GM19467 (cell line): ENCODE results near the gene METTL15.
A peak's percentile ranks its signal among the peaks of the same experiment; 100 is the strongest.
"Not testable (repeated sequence)": the region's sequence is repeated elsewhere in the genome, so short reads cannot be mapped to it uniquely, and the experiment has no call there.

Experiments used
- ATAC-seq: cut with Tn5 transposase; IDR thresholded peaks from one replicate; pipeline ENCODE4 v1.9.1; 2021; ENCODE audit warnings: mild to moderate bottlenecking, moderate library complexity; ENCODE audit not compliant: unreplicated experiment

The METTL15 gene

DNA sequence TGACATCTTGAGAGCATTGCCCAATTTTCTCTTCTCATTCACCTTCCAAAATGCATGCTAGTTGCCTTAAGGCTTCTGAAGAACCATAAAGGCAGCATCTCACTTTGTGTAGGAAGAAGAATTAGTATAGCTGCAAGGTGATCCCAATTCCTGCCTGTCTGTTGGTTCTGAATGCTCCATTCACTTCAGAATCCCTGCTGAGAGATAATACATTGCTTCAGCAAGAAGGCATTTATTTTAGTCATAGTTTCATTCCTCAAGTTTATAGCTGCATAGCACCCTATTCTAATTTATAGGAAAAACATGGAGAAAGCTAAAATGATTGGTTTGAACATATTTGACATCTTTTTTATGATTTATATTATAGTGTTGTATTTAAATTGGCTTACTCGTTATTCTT, 181.3 kb downstream of the METTL15 start:
- ATAC-seq = no peak

- ATAC-seq = not testable (repeated sequence)
Measured at GRCh38 chr11:28290995-28291394, 182.8 kb downstream of the METTL15 start.

GRCh38 chr11:28296426-28296825, 188.2 kb downstream of the METTL15 start:
- peak; percentile 97 for ATAC-seq

DNA sequence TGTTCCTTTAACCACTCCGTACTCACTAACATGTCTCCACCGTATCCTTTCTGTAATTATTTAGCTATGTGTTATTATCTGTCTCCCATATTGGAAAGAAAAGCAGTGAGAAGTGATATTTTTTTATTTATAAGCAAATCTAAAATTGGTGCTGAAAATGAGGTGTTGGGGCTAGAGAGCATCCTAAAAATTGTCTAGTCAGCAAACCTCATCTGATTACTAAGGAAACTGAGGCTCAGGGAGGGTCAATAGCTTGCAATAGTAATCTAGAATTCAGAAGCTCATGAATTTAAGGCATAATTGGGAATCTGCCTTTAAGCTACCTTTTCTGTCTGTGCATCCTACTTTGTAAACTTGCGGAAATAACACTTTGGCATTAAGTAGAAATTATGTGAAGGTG, 190.0 kb downstream of the METTL15 start:
- no peak for ATAC-seq

- ATAC-seq = no peak
Measured at GRCh38 chr11:28303477-28304191, 195.4 kb downstream of the METTL15 start.

GRCh38 chr11:28315440-28315839, 207.3 kb downstream of the METTL15 start:
- no peak for ATAC-seq

DNA sequence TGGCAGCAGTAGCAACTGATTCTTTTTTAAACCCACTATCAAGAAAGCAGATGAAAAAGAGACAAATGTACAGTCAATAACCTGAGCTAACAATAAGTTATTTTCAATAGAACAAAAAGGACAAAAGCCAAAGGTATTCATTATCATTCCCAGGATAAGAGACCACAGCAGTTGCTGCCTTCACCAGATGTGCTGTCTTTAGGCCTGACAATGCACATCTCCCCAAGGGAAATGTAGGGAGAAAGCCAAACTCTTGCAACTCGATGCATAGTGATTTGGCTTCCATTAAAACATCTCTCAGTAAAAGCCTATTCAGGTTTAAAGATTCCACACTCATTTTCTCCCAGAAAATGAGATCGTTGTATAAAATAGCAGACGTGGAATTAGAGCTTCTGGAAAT, 210.7 kb downstream of the METTL15 start:
- no peak for ATAC-seq

DNA sequence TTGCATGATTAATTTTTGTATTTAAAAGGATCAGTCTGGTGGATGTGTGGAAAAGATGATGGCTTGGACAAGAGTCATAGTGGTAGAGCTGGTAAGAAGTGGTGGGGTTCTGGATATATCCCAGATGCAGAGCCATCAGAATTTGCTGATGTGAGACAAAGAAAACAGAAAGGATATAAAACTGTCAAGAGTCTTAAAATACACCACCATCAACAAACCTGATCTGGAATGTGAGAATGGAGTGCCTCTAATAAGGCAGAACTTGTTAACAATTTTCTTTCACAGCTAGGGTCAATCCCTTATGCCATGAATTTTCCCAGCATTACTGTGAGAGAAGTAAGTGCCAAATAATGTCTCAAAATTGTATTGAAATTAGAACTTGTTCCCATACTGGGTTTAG, 215.4 kb downstream of the METTL15 start:
- ATAC-seq = no peak

DNA sequence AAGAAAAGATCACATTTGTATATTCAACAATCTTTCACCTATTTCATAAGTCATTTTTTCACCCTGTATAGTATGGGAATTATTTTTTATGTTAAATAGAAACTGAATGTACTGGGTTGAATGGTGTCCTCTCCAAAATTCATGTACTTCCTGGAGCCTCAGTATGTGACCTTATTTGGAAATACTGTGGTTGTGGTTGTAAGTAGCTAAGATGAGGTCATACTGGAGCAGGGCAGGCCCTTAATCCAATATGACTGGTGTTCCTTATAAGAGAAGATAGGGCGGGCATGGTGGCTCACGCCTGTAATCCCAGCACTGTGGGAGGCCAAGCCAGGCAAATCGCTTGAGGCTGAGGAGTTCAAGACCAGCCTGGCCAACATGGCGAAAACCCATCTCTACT, 224.2 kb downstream of the METTL15 start:
- ATAC-seq = not testable (repeated sequence)

DNA sequence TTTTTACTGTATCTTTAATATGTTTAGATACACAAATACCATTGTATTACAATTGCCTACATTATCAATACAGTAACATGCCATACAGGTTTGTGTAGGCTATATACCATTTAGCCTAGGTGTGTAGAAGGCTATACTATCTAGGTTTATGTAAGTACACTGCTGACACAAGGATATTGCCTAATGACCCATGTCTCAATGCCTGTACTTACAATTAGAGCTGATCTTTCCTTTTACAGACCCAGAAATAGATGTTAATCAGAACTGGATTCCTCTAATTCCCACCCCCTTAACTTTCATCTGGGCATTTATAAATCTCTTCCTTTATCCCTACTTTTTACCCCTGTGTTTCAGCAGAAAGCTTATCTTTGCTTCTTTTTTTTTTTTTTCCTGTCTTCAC, 229.5 kb downstream of the METTL15 start:
- ATAC-seq = no peak

DNA sequence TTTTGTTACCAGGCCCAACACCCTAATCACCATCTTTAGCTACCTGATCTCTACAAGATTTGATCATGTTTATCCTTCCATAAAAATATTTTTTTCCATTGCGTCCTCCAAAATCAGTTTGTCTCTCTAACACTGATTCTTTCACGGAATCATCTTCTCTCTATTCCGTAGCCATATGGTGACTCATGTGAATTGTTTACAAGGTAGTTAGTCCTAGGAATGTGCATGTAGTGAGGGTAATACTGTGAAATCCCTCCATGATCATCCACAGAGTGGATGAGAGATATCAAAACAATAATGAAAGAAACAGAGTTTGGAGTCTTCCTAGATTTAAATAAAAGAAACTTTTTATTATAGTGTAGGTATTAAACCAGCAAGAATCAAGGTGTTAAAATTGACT, 230.2 kb downstream of the METTL15 start:
- ATAC-seq = no peak

- ATAC-seq = no peak
Measured at GRCh38 chr11:28339488-28339887, 231.3 kb downstream of the METTL15 start.

DNA sequence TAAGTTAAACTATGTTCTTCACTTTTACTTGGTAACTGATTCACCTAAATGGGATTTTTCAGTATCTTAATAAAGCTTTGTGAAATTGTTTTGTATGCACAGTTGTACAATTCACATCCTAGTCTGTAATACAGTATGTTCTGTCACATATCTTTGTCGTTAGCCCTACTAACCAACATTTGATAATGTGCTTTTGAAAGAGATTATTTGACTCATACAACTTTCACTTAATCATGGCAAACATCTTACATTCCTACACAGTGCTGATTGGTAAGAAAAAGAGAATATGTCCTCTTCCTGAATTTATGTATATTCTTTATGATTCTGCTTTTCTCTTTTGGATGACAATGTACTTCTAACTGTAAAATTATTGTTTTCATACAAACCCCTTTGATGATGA, 234.5 kb downstream of the METTL15 start:
- no peak for ATAC-seq

GRCh38 chr11:28343304-28344233, 235.4 kb downstream of the METTL15 start:
- ATAC-seq = no peak

DNA sequence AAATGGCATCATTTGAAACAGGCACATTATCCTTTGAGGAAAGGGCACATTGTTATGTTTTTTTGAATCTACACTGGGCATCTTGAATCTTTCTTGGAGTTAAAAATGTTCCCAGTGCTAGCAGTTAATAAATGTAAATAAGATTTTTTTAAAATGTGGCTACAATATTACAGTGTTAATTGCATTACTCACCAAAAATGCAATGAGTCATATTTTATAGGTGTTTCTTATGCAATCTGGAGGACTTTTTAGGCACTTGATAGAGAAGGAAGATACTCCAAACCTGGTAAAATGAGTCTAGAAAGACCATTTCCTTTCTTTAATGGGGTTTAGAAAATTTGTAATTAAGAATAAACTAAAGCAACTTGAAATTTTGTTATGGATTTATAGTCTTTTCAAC, 238.0 kb downstream of the METTL15 start:
- ATAC-seq = no peak

- no peak for ATAC-seq
Measured at GRCh38 chr11:28346721-28347120, 238.5 kb downstream of the METTL15 start.

DNA sequence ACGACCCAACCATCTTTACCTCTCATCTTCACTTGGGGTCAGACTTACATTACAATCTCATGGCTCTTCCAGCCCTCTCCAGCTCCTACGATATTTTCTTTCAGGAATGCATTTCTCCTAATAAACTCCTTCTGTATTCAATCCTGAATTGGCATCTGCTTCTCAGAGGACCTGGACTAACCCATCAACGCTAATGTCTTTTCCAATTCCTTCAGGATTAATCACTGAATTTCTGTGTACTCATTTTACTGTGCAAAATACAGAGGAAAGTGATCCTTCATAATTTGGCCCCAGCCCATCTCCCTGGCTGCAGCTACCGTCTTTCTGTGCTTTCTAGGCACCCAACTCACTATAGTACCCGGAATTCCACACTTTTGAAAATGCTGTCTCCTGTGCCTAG, 239.2 kb downstream of the METTL15 start:
- no peak for ATAC-seq

GRCh38 chr11:28350216-28350615, 242.0 kb downstream of the METTL15 start:
- no peak for ATAC-seq

DNA sequence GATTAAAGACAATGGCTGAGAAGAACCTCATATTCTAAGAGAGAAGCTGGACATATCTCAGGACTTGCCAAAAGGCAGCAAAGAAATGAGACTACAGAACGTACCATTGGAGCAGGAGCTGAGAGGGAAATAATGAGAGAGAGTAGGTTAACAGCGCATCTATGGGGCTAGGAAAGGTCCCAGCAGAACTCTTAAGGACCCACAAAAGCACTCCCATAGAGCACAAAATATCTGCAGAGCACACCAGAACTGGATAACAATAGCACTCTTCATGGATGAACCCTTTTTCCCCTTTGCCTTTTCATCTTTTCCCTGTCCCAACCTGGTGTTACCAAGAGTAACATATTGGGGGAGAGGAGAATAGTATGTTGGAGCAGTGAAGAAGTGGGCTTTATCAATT, 245.8 kb downstream of the METTL15 start:
- ATAC-seq = no peak

- ATAC-seq = no peak
Measured at GRCh38 chr11:28366549-28367346, 258.6 kb downstream of the METTL15 start.

DNA sequence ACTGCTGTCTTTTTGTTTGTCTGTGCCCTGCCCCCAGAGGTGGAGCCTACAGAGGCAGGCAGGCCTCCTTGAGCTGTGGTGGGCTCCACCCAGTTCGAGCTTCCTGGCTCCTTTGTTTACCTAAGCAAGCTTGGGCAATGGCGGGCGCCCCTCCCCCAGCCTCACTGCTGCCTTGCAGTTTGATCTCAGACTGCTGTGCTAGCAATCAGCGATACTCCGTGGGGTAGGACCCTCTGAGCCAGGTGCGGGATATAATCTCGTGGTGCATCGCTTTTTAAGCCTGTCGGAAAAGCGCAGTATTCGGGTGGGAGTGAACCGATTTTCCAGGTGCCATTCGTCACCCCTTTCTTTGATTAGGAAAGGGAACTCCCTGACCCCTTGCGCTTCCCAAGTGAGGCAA, 269.9 kb downstream of the METTL15 start:
- ATAC-seq = not testable (repeated sequence)
